Epithelial cell of prostate (primary cell): ENCODE results near the gene LRRC46.
A peak's percentile ranks its signal among the peaks of the same experiment; 100 is the strongest.

Experiments used
- DNase-seq: peaks from one replicate; pipeline ENCODE4 v3.0.0-alpha.2; 2011; ENCODE audit warnings: low read depth, low spot score
- H3K27ac ChIP-seq: fragments of 450-650 bp; 2 replicates; pipeline ENCODE4 v1.5.1; 2017; ENCODE audit warnings: mild to moderate bottlenecking

The LRRC46 gene

GRCh38 chr17:47808036-47808829, 23.2 kb upstream of the LRRC46 start:
- H3K27ac ChIP-seq: no peak overlapping the region
- DNase-seq: no peak

- no peak for DNase-seq
Observed at GRCh38 chr17:47808830-47809480, 22.5 kb upstream of the LRRC46 start.

GRCh38 chr17:47810200-47810821, 21.2 kb upstream of the LRRC46 start:
- H3K27ac ChIP-seq: peak overlapping the region; percentile 54
- DNase-seq: peak; percentile 83

More at GRCh38 chr17:47808830-47809480, 22.5 kb upstream of the LRRC46 start:
- H3K27ac ChIP-seq: no peak overlapping the region

- no peak for DNase-seq
- peak overlapping the region; percentile 54 for H3K27ac ChIP-seq
Observed at GRCh38 chr17:47810901-47811635, 20.4 kb upstream of the LRRC46 start.

GRCh38 chr17:47811709-47812108, 19.8 kb upstream of the LRRC46 start:
- no peak overlapping the region for H3K27ac ChIP-seq
- no peak for DNase-seq

GRCh38 chr17:47812146-47812920, 19.1 kb upstream of the LRRC46 start:
- H3K27ac ChIP-seq: no peak overlapping the region

GRCh38 chr17:47813077-47813476, 18.4 kb upstream of the LRRC46 start:
- no peak for DNase-seq
- no peak overlapping the region for H3K27ac ChIP-seq

More at GRCh38 chr17:47812146-47812920, 19.1 kb upstream of the LRRC46 start:
- DNase-seq: no peak

- DNase-seq: no peak
- H3K27ac ChIP-seq: no peak overlapping the region
Observed at GRCh38 chr17:47813512-47814031, 17.9 kb upstream of the LRRC46 start.

GRCh38 chr17:47815106-47815918, 16.2 kb upstream of the LRRC46 start:
- DNase-seq: no peak
- H3K27ac ChIP-seq: no peak overlapping the region

- H3K27ac ChIP-seq: no peak overlapping the region
- no peak for DNase-seq
Observed at GRCh38 chr17:47816111-47816735, 15.2 kb upstream of the LRRC46 start.

GRCh38 chr17:47816947-47817346, 14.5 kb upstream of the LRRC46 start:
- no peak for DNase-seq
- no peak overlapping the region for H3K27ac ChIP-seq

GRCh38 chr17:47818002-47818695, 13.3 kb upstream of the LRRC46 start:
- no peak for DNase-seq
- H3K27ac ChIP-seq: no peak overlapping the region

- H3K27ac ChIP-seq: no peak overlapping the region
- DNase-seq: no peak
Observed at GRCh38 chr17:47819475-47819874, 12.0 kb upstream of the LRRC46 start.

- H3K27ac ChIP-seq: no peak overlapping the region
Observed at GRCh38 chr17:47820033-47820789, 11.3 kb upstream of the LRRC46 start.

GRCh38 chr17:47821031-47821423, 10.4 kb upstream of the LRRC46 start:
- H3K27ac ChIP-seq: no peak overlapping the region
- DNase-seq: no peak

More at GRCh38 chr17:47820033-47820789, 11.3 kb upstream of the LRRC46 start:
- no peak for DNase-seq

- no peak for DNase-seq
- H3K27ac ChIP-seq: no peak within 1 kb of the TSS
Observed at GRCh38 chr17:47821424-47822391, 9.8 kb upstream of the LRRC46 start, which contains the start of gene OSBPL7. TSS of gene OSBPL7 (minus strand) at chr17:47821794. CDS start at chr17:47820278, 1,516 bp downstream.
